Daoy (cell line): ENCODE results near the gene KRTAP4-16. TPM values are rescaled to one million over a fixed set of nuclear protein-coding genes. Genes with fewer than 3 reads are reported as not detected.
"Not testable (repeated sequence)": the region's sequence is repeated elsewhere in the genome, so short reads cannot be mapped to it uniquely, and the experiment has no call there.

Source experiments
- DNase-seq: peaks from one replicate; pipeline ENCODE4 v3.0.0-alpha.2; 2015; ENCODE audit warnings: low read depth
- total RNA-seq: library from RNA; depleted of rRNA; stranded (reverse); fragments of >200 nt; shearing (Covaris generic); gene quantifications from 2 replicates; pipeline ENCODE4 v1.2.3, GENCODE V29; 2014

Gene KRTAP4-16
- total RNA-seq, 1 experiment from 2014 or later: not detected

DNA sequence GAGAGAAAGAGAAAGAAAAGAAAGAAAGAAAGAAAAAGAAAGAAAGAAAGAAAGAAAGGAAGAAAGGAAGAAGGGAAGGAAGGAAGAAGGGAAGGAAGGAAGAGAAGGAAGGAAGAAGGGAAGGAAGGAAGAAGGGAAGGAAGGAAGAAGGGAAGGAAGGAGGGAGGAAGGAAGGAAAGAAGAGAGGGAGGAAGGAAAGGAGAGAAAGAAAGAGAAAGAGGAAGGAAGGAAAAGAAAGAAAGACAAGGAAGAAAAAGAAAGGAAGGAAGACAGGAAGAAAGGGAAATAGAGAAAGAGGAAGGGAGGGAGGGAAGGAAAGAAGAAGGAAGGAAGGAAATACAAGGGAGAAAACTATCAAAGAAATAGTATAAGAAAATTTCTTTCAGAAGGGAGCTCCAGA is 25.2 kb downstream of the KRTAP4-16 start:
- no peak for DNase-seq

DNA sequence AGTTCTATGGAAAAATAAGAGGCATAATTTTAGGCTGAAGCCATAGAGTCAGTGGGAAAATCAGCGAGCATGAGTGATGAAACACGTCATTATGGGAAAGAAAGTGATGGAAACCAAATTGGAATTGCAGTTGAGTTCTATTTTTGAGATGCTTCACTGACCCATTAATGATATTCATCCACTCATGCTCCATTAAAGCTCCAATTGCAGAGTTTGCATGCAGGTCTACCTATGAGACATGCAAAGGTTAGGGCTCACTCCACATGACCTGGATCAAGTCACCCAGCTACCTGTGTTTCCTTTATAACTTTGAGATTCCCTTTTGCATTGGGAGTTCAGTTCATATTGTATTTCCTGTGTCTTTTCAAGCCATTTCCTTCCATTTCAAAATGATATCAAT is 28.3 kb downstream of the KRTAP4-16 start:
- DNase-seq: no peak

DNA sequence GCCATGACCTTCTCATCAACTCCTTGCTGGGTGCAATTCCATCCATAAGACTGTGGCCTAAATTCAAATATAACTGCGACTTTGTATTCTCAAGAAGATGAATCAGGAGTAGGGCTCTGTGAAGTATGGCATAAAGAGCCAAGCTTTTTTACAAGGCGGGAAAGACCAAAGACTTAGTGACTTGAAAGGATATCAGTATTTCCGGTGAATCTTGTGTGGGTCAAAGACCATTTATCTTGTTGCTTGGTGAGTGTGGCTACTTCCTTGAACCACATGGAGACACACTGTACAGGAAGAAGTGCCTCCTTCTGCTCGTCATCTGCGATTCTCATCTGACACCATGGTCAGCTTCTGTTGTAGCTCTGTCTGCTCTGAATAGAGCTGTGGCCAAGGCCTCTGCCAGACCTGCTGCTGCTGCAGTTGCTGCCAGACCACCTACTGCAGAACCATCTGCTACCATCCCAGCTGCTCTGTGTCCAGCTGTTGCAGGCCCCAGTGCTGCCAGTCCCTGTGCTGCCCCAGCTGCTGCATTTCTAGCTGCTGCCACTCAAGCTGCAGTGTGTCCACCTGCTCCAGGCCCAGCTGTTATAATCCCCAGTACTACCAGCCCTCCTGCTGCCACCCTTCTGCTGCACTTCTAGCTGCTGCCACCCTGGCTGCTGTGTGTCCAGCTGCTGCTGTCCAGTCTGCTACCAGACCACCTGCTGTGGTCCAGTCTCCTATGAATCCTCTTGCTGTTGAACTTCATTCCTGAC is 30.2 kb downstream of the KRTAP4-16 start:
- no peak for DNase-seq

- no peak for DNase-seq
Observed at GRCh38 chr17:41069031-41069430, 33.0 kb downstream of the KRTAP4-16 start.

- DNase-seq: no peak
Observed at GRCh38 chr17:41067281-41067680, 34.7 kb downstream of the KRTAP4-16 start.

GRCh38 chr17:41065829-41066624 is 36.0 kb downstream of the KRTAP4-16 start, which contains the start of gene KRTAP2-4:
Gene KRTAP2-4, minus strand, starts transcription at chr17:41065879. Its CDS starts 34 bp downstream, at chr17:41065845.
- DNase-seq: peak; percentile 77

GRCh38 chr17:41065016-41065689 is 36.9 kb downstream of the KRTAP4-16 start:
- not testable (repeated sequence) for DNase-seq

DNA sequence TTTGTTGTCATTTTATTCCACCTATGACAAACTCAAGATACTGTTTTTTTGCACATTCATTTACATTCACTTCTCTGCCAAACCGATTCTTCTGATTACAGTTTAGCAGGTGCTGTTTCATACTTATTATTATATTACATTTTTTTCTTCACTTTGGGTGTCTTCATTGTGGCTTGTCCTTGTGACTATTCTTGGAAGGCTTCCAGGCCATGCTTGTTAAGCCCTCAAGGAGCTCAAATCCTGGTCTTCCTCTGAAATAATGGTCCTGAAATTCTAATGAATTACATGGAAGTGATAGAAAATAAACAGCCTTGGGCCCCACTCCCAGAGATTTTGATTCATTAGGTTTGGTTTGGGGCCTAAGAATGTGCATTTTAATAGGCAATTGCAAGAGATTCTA is 37.7 kb downstream of the KRTAP4-16 start:
- no peak for DNase-seq

GRCh38 chr17:41063449-41063848 is 38.6 kb downstream of the KRTAP4-16 start:
- DNase-seq: no peak

GRCh38 chr17:41061964-41062363 is 40.0 kb downstream of the KRTAP4-16 start:
- DNase-seq: peak; percentile 47

DNA sequence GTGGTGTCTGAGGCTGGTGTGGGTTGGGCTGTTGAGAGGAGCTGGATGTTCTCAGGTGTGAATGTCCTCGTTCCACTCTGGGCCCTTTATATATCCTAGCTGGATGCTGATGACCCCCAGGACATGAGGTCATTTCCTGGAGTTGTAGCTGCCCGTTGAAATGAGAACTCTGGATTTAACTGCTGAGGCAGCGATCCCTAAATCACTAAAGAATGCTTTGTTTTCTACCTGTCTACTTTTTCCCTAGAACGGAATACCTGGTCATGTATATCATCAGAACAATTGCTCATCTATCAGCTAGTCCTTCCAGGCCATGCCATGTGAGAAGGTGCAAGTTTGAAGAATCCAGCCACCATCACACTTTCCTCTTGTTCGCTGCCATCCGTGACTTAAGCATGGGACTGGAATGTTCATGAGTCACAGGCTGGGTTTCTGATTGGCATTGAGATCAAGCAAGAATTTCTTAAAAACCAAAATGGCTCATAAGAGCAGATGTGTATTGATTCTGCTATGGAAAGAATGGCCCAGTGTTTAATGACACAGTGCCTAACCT is 41.9 kb downstream of the KRTAP4-16 start, which contains the start of gene KRTAP2-3:
KRTAP2-3 (minus strand) TSS at position 63 of the 553 bp plus-strand sequence. CDS start 64 bp downstream, outside the sequence.
- DNase-seq: peak; percentile 92

GRCh38 chr17:41059276-41060051 is 42.5 kb downstream of the KRTAP4-16 start:
- DNase-seq: peak; percentile 62

GRCh38 chr17:41058741-41059140 is 43.3 kb downstream of the KRTAP4-16 start:
- DNase-seq: no peak

- no peak for DNase-seq
Observed at GRCh38 chr17:41057547-41057946, 44.5 kb downstream of the KRTAP4-16 start.

DNA sequence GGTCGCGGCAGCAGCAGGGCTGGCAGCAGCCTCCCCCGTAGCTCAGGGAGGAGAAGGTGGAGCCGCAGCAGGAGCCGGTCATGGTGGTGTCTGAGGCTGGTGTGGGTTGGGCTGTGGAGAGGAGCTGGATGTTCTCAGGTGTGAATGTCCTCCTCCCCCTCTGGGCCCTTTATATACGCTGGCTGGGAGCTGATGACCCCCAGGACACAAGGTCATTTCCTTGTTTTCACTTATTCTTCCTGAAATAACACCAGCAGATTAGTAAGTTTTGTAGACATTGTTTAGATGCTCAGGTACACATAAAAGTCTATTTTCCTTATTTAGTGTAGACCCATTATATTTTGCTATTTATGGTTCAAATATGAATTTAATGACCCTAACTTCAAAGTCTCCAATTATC is 46.9 kb downstream of the KRTAP4-16 start, which contains the start of gene KRTAP2-2:
KRTAP2-2 (minus strand) TSS at position 101 of the 400 bp plus-strand sequence; CDS start at position 82, 19 bp downstream.
- not testable (repeated sequence) for DNase-seq

DNA sequence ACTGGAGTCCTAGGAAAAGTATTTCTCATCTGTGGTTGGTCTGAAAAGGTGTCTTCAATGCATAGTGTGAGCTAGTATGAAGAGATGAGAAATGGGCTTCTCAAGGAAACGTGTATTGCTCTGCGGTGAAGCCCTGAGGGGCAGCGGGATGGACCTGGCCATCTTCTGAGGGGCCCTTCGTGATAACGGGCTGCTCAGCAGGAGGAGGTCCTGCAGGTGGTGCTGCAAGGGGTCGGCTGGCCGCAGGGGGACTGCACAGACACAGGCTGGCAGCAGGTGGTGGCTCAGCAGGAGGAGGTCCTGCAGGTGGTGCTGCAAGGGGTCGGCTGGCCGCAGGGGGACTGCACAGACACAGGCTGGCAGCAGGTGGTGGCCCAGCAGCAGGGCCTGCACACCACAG is 47.5 kb downstream of the KRTAP4-16 start:
- DNase-seq: not testable (repeated sequence)

GRCh38 chr17:41054025-41054424 is 48.0 kb downstream of the KRTAP4-16 start:
- no peak for DNase-seq

DNA sequence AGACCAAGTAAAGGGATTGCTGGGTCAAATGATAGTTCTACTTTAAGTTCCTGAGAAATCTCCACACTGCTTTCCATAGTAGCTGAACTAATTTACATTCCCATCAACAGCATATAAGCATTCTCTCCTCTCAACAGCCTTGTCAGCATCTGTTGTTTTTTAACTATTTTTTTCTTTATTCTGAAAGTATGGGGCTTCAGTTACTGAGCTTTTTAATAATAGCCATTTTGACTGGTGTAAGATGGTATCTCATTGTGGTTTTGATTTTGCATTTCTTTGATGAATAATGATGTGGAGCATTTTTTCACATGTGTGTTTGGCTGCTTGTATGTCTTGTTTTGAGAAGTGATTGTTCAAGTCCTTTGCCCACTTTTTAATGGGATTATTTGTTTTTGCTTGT is 49.4 kb downstream of the KRTAP4-16 start:
- DNase-seq: no peak
